Stimulated activated CD4-positive, alpha-beta T cell treated with anti-CD3 and anti-CD28 coated beads, Interleukin-1b, Interleukin-23, amount 100 ng/mL, for 1 hour (primary cell): ENCODE data around the gene NXN.
"Not testable (repeated sequence)": the region's sequence is repeated elsewhere in the genome, so short reads cannot be mapped to it uniquely, and the experiment has no call there.

Source experiments
- DNase-seq, 2 donors: peaks; one replicate each; pipeline ENCODE4 v3.0.0-alpha.2; 2020; ENCODE audit warnings: low read depth in 2 of 2

Gene NXN

DNA sequence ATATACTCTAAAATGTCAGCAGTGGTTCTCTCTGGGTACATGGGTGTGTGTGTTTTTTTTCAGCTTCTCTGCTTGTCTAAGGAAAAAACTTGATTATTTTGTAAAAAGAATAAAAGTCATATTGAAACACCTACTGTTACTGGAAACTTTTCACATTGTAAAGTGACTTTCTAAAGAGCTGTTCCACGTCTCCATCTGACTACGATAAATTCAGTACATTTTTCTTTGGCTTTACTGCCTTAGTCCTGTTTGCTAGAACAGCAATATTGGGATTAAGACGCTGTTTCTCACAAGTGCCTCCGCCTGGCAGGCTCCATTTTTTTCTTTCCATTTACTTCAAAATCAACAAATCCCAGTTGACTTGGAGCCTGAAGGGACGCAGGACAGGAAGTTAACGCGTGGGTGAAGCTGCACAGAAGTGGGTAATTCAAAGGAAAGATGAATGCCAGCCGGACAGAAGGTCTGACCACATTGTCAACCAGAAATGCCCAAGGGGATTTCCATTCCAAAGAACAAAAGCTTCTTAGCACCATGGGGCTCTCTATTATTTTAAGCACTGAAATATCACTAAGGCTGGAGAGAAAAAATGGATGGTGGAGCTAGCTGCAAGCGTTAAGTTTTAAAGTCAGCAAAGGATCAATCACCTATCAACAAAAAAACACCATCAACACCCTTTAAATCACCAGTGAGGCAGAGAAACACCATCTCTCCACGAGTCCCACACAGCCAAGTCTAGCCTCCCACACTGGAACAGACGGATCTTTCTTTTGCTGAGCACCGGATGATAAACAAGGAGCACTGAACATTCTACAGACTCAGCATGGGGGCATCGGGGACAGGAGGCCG is 205.9 kb downstream of the NXN start:
- no peak for DNase-seq

DNA sequence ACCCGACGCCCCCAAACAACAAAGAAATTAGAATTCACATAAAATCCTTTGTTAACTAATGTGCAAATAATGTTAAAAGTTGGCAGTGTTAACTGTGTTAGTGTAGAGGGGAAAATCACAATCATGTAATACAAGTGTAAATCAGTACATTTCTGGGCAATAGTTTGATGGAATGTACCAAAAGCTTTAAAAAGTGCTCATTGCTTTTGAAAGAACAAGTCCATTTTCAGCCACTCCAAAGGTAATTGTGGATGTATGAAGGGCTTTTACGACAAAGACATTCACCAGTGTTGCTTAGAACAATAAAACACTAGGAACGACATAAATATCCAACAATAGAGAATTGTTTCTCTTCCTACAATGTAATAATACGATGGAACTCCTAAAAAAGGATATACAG is 206.6 kb downstream of the NXN start:
- no peak for DNase-seq

DNA sequence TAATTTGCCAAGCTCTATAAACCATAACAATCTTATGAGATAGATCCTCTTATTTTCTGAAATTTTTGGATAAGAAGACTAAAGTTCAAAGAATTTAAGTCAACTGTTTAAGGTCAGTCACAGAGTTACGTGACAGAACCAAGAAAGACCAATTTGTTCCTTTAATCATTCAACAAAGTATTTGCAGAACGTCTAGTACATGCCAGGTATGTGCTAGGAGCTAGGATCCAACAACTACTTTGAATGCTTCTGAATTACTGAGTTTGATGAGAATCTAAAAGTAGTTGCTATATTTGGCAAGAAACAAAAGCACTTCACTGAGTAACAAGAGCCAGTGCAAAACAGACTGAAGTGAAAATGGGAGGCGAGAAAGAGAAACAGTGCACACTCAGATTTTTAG is 212.5 kb downstream of the NXN start:
- no peak for DNase-seq

DNA sequence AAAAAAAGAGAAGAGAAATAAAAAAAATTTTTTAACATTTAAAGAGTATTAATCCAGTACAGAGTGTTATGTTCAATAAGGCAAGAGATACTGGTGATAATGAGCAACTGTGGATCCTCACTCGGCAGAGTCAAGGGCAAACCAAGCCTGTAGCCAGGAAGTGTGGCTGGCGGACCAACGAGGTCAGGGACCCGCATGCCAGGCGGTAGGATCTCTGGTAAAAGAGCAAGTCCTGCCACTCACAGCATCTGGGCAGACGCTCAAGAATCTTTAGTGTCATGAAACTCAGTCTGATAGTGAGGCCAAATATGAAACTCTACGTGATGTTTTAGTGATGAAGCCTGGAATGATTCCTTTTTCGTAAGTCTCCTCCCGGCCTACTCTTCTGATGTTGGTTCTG is 219.2 kb downstream of the NXN start:
- no peak for DNase-seq

DNA sequence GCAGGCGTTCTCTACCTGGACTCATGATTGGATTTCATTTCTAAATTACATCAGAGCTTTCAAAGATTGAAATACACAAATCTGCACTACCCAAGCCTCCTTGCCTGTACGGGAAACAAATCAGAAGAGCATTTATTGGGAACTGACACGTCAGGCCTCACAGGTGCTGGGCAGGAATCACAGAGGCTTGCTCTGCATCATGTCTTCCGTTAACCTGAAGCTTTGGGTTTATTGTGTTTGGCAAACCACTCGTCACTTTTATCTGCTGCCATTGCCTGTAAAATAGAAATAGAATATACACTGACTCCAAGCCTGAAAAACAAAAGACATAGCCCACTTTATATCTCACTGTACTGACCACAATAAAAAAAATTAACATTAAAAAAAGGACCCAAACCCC is 219.6 kb downstream of the NXN start:
- no peak for DNase-seq

DNA sequence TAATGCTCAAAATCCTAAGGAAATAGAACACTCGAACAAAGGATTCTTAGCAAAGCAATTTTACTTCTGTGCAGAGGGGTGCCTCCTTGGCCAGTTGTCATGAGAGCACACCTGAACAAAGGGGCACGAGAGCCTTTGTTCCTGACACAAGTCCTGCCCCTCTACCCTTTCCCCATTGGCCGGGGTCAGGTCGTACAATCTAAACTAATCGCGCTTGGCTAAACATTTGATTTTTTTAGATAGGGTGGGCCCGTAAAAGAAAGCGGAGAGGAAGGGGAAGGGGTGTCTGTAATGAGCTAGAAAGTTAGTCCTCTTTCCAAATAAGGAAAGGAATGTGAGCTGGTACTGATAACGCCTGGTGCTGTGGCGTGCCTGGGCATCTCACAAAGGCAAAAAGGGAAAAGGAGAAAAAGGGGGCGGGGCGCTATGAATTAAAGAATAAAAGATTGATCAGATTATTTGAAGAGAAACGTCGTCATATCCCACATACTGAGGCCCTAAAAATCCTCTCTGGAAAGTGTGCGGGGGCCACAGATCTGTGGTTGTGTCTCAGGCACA is 223.5 kb downstream of the NXN start:
- not testable (repeated sequence) for DNase-seq

DNA sequence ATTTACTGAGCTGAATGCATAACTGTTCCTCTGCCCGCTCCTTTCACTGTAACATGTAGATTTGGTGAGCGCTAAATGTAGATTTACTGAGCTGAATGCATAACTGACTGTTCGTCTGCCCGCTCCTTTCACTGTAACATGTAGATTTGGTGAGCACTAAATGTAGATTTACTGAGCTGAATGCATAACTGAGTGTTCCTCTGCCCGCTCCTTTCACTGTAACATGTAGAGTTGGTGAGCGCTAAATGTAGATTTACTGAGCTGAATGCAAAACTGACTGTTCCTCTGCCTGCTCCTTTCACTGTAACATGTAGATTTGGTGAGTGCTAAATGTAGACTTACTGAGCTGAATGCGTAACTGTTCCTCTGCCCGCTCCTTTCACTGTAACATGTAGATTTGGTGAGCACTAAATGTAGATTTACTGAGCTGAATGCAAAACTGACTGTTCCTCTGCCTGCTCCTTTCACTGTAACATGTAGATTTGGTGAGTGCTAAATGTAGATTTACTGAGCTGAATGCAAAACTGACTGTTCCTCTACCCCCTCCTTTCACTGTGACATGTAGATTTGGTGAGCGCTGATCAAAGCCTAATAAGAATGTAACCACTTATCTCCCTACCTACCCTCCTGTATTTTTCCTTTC is 224.1 kb downstream of the NXN start:
- not testable (repeated sequence) for DNase-seq

DNA sequence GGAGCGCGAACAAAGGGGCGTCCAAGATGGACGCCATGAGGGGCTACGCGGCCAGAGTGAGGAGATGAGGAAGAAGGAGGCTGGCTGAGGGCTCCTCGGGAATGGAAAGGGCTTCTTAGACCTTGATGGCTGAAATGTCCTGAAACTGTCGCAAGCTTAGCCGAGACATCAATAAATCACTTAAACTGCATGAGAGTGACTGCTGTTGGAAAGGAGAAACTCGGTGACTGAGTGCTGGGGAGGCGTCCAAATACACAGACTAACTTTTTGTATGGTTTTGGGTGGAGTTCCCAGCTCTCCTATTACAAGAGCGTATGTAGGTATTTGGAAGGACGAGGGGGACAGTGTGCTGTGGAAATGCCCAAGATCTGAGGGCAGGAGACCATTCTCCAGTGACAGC is 226.2 kb downstream of the NXN start:
- DNase-seq: no peak

DNA sequence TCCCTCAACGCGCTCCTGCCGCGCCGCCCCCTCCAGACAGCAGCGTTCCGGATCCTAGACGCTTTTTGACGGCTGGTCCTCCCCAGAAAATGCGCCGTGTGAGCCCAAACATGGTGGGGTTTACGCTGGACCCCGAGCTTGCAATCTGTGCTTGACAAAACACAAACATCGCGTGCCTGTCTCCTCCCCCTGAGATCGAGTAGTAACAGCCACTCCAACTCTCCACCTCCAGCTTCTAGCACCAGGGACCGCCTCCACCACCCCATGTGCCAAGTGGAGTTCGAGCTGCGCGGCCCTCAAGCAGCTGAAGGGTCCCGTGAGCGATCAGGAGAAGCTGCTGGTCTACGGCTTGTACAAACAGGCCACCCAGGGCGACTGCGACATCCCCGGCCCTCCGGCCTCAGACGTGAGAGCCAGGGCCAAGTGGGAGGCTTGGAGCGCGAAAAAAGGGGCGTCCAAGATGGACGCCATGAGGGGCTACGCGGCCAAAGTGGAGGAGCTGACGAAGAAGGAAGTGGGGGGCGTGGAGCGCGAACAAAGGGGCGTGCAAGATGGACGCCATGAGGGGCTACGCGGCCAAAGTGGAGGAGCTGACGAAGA is 226.9 kb downstream of the NXN start:
- DNase-seq: no peak

DNA sequence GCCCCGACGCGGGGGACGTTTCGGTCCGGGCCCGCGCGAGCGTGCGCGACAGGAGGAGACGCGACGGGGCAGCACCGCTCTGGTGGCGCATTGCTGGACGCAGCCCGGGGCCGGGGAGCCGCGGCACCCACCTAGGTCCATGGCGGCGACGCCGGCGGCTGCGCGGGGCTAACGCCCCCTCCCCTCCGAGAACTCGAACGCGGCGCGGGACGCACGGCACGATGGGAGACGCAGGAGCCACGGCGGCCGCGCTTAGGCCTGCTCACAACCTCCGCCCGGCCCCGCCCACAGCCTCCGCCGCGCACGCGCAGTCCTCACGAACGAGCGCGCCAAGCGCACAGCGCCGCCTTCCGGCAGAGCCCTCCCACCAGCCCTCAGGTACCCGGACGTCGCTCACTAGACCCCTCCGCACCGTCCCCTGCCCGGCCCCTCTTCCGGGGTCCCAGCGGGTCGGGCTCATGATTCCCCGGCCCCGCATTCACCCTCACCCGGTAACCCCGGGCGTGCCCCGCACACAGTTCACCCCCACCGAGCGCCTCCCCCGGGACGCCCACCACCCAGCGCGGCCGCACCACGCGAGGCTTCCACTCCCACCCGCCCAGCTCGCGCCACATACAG is 227.5 kb downstream of the NXN start, which contains the start of gene GEMIN4:
Gene GEMIN4, minus strand, starts transcription at position 263 of the 618 bp plus-strand sequence. Its CDS starts 122 bp downstream, at position 141.
- DNase-seq: peak; percentile 95 to 100

DNA sequence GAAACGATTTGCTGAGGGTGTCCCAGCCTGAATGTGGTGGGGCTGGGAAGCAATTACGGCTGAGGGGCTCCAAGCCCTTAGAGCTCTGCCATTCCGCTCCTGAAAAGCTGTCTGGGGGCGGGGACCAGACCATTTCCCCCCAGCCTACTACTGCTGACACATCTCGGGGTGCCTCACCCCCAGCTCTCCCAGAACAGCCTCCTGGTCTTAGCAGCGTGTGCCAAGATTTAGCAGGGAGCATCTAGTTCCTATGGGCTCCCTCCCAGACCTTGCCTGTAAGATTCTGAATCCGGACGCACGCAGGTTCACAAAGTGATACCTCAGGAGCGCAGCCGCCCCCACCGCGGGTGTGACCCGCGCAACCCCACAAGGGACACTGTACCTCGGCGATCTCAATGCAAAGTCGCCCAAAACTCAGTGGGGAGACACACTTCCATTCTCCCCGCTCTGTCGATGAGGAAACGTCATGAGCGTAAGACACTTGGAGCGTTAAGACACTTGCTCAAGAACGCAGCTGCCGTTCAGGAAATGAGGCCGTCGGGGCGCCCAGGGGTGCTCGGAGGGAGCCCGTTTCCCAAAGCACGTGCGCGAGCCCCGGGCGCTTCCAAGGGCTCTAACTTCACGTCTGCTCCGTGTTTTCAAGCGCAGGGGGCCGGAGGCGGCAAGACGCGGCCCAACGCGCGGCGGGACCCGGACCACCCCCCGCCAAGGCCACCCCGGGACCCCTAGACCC is 228.1 kb downstream of the NXN start:
- DNase-seq: peak in 1 of 2 donors; percentile 17

DNA sequence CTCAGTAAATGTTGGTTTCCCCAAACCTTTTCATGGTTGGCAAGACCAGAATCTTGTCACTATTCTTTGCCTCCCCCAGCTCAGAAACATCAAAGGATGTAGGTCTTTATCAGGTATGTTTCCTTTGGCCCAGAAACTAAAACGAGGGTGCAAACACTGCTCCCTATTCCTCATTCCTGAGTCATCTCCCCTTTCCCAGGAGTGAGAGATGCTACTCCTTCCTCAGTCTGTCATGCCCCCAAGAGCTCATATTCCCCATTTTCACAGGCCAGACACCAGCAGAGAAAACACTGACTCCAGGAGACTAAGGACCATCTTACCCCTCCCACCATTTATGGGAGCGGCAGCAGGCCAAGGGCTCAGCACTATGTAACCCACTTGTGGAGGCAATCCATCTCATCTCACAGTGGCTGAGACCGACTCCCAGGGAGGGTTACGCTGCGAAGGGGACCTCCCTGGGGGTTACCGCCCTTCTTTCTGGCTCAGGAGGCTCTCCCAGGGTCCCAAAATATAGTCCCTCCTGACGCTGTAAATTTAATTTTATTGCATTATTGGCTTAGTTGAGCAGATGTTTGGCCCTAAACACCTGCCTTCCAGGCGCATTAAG is 229.0 kb downstream of the NXN start:
- no peak for DNase-seq

DNA sequence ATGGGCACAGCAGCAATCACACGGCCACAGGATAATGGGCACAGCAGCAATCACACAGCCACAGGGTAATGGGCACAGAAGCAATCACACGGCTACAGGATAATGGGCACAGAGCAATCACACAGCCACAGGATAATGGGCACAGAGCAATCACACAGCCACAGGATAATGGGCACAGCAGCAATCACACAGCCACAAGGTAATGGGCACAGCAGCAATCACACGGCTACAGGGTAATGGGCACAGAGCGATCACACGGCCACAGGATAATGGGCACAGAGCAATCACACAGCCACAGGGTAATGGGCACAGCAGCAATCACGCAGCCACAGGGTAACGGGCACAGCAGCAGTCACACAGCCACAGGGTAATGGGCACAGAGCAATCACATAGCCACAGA is 230.2 kb downstream of the NXN start:
- not testable (repeated sequence) for DNase-seq
